Kidney epithelial cell (primary cell): ENCODE measurements around the gene STX8. TPM values are rescaled to one million over a fixed set of nuclear protein-coding genes. Genes with fewer than 3 reads are reported as not detected.
"Not testable (repeated sequence)": the region's sequence is repeated elsewhere in the genome, so short reads cannot be mapped to it uniquely, and the experiment has no call there.

ENCODE experiments used
- DNase-seq: peaks from one replicate; pipeline ENCODE4 v3.0.0-alpha.2; 2010; ENCODE audit warnings: low read depth
- H3K27me3 ChIP-seq: 2 replicates; pipeline ENCODE4 v1.6.0; 2011; ENCODE audit warnings: low read length; ENCODE audit not compliant: control insufficient read depth, insufficient read depth
- H3K36me3 ChIP-seq: 2 replicates; pipeline ENCODE4 v1.5.1; 2011; ENCODE audit warnings: low read length; ENCODE audit not compliant: control insufficient read depth, insufficient read depth
- H3K4me3 ChIP-seq: 2 replicates; pipeline ENCODE4 v1.5.1; 2011; ENCODE audit warnings: low read depth, mild to moderate bottlenecking, control low read depth, low read length
- CTCF ChIP-seq: IDR thresholded peaks from 2 replicates; pipeline ENCODE4 v1.5.1; 2011; ENCODE audit warnings: mild to moderate bottlenecking, moderate library complexity, low read length, control low read depth, inconsistent platforms; ENCODE audit not compliant: insufficient read depth, poor library complexity, severe bottlenecking
- total RNA-seq: library from RNA; depleted of rRNA; stranded (reverse); fragments of >200 nt; gene quantifications from 2 replicates; pipeline ENCODE4 v1.2.3, GENCODE V29; 2015

STX8 gene
- total RNA-seq, 1 donor from 2014 or later: 76.3 TPM

DNA sequence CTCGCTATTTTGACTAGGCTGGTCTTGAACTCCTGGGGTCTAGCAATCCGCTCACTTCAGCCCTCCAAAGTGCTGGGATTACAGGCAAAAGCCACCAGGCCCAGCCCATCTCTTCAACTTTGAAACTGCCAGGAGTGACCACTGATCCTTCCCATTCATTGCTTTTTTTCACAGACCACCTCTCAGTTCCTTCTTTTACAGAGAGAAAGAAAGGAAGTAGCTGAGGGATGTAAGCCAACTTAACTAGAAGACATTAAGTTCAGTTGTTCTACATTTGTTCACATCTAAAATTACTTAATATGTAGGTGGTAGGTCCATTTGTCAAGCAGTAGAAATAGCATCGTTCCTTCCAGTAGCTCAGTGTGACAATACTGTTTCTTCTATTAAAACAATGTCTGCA lies 219.8 kb downstream of the STX8 start:
- no peak overlapping the region for H3K4me3 ChIP-seq
- no peaks in the 10 kb centered on the region for H3K36me3 ChIP-seq
- no peaks in the 10 kb centered on the region for H3K27me3 ChIP-seq
- no peak for DNase-seq
- no peak for TF ChIP-seq CTCF

DNA sequence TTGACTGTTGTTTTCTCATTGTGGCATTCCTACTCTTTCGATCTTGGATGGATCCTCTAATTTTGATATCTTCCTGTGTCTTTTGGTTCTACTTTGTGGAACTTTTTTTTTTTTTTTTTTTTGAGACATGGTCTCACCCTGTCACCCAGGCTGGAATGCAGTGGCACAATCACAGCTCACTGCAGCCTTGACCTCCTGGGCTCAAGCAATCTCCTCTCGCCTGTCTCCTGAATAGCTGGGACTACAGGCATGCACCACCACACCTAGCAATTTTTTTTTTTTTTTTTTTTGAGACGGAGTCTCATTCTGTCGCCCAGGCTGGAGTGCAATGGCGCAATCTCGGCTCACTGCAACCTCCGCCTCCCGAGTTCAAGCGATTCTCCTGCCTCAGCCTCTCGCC lies 220.4 kb downstream of the STX8 start:
- H3K4me3 ChIP-seq, H3K36me3 ChIP-seq, DNase-seq, H3K27me3 ChIP-seq: not testable (repeated sequence)

DNA sequence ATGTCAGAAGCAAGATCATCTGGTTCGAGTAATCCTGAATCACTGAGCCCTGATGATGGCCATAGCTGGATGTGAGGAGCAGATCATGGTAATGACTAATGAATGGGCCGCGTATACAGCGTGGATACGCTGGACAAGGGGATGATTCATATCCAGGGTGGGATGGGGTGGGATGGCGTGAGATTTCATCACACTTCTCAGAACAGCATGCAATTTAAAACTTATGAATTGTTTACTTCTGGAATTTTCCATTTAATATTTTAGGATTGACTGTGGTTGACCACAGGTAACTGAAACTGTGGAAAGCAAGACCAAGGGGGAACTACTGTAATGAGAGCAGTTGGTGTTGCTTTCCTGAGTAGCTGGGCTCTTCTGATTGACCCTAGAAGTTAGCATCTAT lies 225.5 kb downstream of the STX8 start:
- H3K4me3 ChIP-seq: no peak overlapping the region
- peak; percentile 52 for DNase-seq
- H3K36me3 ChIP-seq: no peaks in the 10 kb centered on the region
- no peaks in the 10 kb centered on the region for H3K27me3 ChIP-seq
- TF ChIP-seq CTCF: no peak

DNA sequence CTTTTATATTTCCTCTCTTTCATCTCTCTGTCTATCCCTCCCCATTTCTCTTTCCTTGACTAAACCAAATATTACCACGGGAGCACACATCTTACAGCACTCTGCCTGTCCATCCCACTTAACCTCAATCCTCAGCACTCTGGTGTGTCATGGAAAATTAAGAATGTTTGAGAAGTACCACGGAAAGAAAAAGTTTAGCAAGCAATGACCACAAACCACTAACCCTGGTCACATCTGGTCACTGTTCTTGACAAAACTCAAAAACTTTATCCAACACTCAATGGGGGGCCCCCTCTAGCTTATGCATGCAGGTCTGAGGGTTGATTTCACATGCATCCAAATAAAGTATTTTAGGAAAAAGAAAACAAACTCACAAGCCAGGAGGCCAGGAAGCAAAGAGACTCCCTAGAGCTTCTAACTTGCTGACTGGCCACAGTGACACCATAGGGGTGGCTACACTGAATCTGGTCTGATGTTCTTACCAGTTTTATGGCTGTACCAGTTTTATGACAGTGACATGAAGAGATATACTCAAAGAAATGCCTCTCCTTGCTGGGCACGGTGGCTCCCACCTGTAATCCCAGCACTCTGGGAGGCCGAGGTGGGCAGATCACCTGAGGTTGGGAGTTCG lies 229.2 kb downstream of the STX8 start:
- TF ChIP-seq CTCF: no peak
- Histone ChIP-seq H3K36me3 (no peaks in the 10 kb centered on the region), H3K4me3 (no peak overlapping the region), H3K27me3 (no peaks in the 10 kb centered on the region)
- DNase-seq: no peak

GRCh38 chr17:9343516-9343915 lies 232.1 kb downstream of the STX8 start:
- no peak for DNase-seq
- TF ChIP-seq CTCF: no peak
- no peaks in the 10 kb centered on the region for H3K27me3 ChIP-seq

GRCh38 chr17:9342225-9342624 lies 233.4 kb downstream of the STX8 start:
- TF ChIP-seq CTCF: no peak
- no peaks in the 10 kb centered on the region for H3K36me3 ChIP-seq
- H3K4me3 ChIP-seq: no peak overlapping the region
- H3K27me3 ChIP-seq: no peaks in the 10 kb centered on the region
- DNase-seq: no peak

More at GRCh38 chr17:9343516-9343915, 232.1 kb downstream of the STX8 start:
- Histone ChIP-seq H3K36me3 (no peaks in the 10 kb centered on the region), H3K4me3 (no peak overlapping the region)
